ENCODE data around the gene HPCAL1.

The HPCAL1 gene

DNA sequence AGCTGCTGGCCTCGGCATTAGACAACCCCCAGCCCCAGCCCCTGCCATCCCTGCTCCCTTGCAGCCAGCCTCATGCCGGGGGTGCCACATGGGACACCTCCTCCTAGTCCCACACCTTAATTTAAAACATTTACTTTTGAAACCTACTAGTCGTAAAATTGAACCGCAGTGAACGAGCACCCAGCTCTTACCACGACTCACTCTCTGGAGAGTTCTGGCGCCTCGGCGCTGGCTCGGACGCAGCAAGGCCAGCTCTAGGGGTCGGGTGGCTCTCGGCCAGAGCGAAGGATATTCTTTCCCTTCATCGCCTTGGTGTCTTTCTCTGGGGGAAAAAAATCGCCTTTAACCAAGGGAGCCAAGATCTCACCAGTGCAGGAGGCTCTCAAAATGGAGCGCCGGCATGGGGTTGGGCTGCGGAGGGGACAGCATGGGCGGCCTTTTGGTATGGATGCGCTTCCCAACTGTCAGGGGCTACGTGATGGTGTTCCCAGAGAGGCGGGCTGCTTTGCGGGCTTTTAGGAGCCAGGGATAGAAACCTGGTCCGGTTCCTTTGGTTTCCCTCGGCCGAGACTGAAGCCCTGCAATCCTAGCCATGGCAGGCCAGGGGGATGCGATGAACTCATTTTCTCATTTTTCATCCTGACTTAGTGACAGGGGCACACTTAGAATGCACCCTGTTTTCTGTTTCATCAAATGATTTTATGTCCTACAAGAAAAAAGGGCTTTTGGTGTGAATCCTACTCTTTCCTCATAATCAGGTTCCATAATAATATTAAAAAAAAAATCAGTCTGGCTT, 2.0 kb downstream of the HPCAL1 start:
- DNase-seq: no peak

DNA sequence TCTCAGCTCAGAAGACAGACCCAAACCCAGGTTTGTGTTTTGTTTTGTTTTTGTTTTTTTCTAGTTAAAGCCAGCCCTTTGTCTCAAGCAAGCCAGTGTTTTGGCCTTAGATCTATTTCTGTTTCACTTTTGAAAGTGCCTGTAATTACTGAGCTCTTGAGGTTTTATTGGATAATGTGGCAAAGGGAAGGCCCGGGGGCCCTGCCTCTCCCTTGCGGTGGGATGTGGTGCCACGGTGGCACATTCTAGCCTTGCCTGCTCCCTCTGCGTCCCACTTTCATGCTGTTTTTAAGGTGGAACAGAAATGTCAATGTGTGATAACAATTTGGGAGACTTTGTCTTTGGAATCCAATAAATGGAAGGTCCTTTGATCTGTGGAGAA, 2.5 kb downstream of the HPCAL1 start:
- DNase-seq: no peak

DNA sequence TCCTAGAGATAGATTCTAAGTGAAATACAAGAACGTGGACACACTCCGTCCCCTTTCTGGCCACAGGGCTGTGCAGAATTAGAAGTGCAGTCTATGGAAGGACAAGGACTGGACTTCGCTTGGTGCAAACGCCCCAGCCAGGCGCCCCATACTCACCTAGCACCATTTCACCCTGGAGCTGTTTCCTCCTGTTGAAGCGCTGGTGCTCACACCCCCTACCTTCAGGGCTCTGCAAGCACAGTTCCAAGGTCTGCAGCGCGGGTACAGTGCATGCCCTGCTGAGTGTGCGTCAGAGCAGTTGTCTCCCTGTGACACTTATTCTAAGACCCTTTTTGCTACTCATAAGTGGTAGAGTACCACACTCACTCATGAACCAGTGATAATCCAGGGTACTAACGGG, 3.0 kb downstream of the HPCAL1 start:
- DNase-seq: peak; percentile 53 to 56

DNA sequence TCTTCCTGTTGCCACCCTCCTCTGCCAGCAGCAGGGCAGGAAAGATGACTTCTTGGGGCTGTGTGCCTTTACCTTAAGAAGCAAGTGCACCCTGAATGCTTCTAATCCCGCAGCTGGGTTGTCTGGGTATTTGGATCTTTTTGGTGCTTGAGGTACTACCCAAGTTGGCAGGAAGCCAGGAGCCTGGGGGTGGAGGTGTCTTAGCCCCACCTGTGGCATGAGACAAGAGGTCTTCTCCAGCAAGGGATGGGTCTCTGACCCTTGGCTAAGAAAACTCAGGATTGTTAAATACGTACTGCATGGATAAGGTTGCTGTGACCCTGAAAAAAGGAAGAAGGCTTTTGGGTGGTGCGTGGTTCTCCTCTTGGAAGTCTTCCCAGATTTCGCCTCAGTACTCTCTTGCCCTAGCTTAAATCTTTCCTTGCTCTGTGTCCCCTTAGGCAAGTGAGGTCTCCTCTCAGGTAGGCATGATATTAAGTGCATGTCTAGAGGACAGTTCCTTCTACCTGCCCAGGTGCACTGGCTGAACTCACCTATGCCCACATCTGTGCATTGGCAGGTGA, 4.3 kb downstream of the HPCAL1 start:
- DNase-seq: no peak

DNA sequence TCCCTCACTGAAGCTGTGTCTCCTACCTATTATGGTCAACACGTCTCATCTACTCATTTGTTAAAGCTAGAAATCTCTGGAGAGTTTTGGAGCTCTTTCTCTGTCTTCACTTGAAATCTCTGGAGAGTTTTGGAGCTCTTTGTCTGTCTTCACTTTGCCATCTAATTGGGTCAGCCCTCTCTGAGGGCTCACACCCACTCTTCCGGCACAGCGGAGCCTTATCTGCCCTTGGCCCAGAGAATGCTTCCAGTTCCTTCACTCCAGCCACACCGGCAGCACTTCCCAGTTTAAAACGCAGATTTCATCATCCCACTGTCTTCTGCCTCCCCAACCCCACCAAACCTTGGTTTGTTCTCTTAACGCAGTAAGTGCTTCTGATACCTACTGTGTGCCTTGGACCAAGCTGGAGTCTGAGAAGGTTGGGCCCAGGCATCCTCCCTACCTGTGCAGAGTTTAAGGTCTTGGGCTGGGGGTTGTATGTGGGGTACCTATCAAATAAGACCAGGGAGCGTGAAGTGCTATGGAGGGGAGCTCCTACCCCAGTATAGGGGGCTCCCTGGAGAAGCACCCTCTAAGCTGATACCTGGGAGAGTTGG, 5.0 kb downstream of the HPCAL1 start:
- no peak for DNase-seq

DNA sequence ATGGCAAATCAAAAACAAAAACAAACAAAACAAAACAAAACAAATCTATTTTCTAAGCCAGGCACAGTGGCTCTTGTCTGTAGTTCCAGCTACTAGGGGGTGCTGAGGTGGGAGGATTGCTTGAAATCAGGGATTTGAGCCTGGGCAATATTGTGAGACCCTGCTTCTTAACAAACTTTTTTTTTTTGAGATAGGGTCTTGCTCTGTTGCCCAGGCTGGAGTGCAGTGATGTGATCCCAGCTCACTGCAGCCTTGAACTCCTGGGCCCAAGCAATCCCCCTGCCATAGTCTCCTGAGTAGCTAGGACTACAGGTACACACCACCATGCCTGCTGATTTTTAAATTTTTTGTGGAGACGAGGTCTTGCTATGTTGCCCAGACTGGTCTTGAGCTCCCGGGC, 6.2 kb downstream of the HPCAL1 start:
- DNase-seq: no peak

DNA sequence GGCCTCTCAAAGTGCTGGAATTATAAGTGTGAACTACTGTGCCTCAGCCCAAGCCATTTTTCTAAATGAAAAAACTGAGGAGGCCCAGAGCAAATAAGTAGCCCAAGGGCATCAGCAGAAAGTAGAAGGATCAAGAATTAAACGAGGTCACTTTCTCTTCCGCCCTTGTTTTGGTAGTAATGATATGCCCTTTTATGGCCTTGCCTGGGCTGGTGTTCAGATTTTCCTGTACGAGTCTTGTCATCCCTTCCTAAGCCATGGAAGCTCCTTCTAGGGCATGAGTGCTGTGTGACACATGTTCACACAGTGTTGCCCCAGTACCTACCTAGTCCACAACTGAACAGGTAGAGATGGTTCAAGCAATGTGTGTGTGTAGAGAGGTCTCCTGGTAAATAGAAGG, 6.6 kb downstream of the HPCAL1 start:
- DNase-seq: no peak

DNA sequence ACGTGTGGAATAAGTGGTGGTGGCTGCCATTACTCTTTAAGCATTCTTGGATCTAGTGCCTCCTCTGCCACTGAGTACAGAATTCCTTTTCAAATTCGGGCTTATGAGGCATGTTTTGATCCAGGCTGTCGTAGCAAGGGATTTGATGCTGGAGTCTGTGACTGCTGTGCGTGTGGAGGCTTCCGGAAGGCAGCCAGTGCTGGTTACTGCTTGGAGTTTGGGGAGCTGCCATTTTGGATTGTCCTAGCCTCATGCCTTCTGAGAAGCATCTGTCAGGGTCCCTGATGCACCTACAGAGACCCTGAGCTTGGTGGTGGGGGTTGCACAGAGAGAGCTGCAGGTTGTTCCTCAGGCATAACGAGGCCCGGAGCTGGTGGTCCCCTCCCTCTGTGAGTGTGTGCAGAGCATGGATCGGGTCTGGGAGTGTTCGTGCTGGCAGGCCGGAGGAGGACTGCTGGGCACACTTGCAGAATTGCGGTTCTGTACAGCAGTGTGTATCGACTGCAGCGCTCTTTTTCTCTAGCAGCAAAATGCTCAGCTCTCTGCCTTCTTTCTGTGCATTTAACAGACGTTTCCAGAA, 7.7 kb downstream of the HPCAL1 start:
- DNase-seq: no peak

DNA sequence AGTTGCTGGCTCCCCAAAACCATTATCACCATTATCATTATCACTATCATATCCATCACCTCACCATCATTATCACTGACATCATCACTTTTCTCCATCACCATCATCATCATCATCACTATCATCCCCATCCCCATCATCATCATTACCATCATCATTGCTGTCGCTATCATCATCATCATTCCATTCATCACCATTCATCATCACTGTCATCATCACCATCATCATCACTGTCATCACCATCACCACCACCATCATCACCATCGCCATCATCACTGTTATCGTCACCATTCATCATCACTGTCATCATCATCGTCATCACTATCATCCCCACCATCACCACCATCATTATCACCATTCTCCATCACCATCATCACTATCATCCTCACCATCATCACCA, 9.0 kb downstream of the HPCAL1 start:
- DNase-seq: no peak

DNA sequence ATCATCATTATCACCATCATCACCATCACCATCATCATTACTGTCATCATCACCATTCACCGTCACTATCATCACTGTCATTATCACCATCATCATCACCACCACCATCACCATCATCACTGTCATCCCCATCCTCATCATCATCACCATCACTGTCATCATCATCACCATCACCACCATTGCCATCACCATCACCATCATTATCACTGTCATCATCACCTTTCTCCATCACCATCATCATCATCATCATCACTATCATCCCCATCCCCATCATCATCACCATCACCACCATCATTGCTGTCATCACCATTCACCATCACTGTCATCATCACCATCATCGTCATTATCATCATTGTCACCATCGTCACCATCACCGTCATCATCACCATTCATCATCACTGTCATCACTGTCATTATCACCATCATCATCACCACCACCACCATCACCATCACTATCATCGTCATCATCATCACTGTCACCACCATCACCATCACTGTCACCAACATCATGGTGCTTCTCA, 9.8 kb downstream of the HPCAL1 start:
- no peak for DNase-seq

DNA sequence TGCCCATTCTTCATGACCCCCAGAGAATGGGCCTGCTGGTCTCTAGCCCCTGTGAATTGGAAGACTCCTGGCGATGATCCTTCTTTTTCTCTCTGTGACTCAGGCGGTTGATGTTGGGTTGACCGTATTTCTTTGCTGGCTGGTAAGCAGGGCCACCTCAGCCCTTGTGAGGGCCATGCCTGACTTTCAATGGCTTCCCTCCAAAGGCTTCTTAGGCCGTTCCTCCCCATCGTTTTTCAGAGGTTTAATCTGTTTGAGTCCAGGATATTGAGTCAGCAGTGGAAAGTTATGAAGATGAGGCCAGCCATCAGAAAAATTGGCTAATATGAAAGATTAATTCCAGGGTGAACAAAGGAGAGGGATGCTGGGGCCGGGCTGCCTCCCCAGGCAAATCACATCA, 13.6 kb downstream of the HPCAL1 start:
- DNase-seq: no peak

DNA sequence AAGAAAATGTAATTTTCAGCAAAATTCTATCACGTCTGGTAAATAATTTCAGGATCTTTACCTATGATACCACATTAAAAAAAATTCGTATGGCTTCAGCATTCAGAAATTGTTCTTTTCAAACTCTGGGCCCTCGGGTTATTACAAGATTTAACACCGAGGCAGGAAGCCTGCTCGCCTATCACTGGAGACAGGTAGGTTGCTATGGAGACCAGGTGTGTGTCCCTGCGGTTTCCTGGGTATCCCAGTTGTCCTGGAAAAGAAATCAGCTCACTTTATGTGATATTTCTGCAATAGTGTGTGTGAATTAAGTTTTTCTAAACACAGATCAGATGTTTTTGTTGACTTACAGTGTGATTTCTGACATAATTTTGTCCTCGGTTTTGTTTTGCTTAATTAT, 14.2 kb downstream of the HPCAL1 start:
- no peak for DNase-seq

DNA sequence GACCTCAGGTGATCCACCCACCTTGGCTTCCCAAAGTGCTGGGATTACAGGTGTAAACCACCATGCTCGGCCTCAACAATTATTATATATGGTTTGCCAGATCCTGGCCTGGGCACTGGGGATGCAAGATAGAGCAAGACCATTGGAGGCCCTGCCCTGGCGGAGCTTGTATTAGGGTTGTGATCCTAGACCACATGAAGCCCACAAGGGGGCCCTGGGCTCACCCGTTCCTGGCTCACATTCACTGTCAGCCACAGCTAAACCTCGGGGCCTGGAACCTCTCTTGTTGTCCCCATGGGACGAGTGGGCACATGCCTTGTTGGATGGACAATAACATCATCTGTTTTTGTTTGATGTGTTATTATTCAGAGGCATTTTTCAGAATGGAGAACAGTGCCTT, 14.9 kb downstream of the HPCAL1 start:
- no peak for DNase-seq

DNA sequence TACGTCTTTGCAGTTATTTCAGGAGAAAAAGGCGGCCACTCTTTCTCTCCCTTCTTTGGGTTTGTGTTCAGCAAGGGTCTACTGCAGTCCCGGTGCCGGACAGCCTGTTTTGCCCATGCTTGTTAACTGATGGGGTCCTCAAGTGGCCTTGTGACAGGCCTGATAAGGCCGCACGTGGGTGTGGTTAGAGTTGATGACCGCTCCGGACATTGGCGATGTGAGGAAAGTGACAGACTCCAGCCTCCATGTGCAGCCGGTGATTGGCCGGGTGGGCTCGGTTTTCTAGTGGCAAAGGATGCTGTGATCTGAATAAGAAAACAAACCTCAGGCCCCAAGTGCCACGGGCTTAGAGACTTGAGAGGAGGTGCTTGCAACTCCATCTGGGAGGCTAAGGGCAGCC, 15.6 kb downstream of the HPCAL1 start:
- no peak for DNase-seq

DNA sequence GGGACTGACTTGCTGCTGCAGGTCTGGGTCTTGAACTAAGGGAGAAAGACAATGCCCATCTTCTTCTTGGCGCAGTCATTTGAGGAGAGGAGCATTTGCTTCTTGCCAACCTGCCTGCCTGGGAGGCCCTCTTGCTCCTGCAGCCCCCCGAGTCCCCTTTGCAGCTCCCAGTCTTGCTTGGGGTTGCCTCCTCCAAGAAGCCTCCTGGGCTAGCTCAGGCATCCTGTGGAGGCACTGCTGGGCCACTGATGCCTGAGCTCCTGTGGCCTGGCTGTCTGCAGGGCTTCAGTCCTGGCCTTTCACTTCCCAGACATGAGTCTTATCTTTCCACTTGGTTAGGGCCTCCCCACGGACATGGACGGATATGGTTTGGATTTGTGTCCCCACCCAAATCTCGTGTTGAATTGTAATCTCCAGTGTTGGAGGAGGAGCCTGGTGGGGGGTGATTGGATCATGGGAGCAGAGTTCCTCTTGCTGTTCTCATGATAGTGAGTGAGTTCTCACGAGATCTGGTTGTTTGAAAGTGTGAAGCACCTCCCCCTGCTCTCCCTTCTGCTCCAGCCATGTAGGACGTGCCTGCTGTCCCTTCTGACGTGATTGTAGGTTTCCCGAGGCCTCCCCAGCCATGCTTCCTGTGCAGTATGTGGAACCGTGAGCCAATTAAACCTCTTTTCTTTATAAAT, 17.3 kb downstream of the HPCAL1 start:
- DNase-seq: no peak

DNA sequence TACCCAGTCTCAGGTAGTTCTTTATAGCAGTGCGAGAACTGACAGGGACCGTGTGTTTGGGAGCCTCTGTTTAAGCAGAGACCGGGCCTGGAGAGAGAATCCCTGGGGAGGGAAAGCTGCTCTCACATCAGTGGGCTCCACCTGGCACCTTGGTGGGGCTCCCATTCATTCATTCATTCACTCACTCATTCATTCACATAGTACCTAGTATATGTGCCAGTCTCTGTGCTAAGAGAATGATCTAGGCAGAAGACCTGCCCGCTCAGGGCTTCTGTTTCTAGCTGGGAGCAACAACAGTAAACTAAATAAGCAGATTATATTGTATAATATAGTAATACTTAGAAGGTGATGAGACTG, 17.8 kb downstream of the HPCAL1 start:
- no peak for DNase-seq

DNA sequence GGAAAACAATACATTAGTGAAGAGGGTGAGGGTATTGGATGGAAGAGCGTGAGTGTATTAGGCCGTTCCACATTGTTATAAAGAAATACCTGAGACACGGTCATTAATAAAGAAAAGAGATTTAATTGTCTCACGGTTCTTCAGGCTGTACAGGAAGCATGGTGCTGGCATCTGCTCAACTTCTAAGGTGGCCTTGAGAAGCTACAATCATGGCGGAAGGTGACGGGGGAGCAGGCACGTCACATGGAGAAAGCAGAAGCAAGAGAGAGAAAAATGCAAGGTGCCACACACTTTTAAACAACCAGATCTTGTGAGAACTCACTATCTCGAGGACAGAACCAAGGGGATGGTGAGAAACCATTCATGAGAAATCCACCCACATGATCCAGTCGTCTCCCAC, 18.2 kb downstream of the HPCAL1 start:
- no peak for DNase-seq

DNA sequence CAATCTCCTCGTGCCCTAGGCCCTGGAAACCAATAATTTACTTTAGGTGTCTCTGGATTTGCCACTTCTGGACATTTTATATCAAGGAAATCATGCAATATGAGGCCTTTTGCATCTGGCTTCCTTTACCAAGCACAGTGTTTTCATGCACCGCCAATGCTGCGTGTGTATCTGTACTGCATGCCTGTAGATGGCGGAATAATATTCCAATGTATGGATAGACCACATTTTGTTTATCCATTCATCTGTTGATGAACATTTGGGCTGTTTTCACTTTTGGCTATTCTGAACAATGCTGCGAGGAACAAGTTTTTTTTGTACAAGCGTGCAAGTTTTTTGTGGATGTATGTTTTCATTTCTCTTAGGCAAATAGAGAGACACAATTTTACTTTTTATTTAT, 18.9 kb downstream of the HPCAL1 start:
- no peak for DNase-seq

DNA sequence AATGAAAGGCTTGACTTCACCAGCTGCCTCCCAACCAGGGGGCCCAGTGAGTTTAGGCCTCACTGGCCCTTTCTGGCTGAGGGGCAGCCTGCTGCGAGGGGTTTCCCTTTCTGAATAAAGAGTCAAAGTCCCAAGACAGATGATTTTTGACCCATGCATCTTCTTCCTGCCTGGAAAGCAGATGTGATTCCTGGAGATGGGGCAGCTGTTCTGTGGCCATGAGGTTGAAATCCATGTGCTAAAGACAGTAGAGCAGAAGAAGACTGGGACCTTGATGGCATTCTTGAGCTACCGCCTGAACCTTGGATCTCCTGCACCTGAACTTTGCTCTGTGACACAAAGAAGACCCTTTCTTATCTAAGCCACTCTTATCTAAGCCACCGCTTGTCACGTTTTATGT, 19.8 kb downstream of the HPCAL1 start:
- no peak for DNase-seq

DNA sequence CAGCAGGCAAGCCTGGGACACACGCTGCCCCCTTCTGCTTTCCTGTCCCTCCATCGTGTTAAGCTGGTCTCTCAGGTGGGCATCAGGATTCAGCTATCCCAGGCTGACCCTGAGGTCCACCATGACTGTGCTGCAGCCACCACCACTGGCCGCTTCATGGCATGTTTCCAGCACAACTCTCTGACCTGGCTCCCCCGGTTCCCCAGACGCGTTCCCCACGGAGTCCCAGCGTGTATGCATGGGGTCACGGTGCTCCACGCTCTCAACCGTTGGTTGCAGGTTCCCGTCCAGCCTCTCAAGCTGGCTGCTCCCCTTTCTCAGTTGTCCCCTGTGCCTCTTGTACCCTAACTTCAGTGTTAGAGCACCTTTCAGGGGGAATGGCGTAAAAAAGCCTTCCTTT, 20.3 kb downstream of the HPCAL1 start:
- DNase-seq: no peak

DNA sequence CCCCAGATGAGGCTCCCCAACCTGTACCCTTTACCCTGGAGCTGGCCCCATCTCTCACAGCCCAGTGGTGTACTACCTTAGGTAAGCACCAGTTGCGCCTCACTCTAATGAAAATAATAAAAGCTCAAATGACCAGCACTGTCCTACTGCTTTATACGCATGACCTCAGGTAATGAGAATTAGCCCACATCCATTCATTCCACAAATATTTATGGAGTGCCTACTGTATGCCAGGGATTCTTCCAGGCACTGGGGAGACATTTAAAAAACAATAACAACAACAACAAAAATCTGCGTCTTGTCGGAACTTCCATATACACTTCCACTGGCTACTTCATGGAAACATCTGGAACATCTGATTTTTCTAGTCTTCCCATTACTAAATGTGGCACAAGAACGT, 20.8 kb downstream of the HPCAL1 start:
- DNase-seq: no peak

DNA sequence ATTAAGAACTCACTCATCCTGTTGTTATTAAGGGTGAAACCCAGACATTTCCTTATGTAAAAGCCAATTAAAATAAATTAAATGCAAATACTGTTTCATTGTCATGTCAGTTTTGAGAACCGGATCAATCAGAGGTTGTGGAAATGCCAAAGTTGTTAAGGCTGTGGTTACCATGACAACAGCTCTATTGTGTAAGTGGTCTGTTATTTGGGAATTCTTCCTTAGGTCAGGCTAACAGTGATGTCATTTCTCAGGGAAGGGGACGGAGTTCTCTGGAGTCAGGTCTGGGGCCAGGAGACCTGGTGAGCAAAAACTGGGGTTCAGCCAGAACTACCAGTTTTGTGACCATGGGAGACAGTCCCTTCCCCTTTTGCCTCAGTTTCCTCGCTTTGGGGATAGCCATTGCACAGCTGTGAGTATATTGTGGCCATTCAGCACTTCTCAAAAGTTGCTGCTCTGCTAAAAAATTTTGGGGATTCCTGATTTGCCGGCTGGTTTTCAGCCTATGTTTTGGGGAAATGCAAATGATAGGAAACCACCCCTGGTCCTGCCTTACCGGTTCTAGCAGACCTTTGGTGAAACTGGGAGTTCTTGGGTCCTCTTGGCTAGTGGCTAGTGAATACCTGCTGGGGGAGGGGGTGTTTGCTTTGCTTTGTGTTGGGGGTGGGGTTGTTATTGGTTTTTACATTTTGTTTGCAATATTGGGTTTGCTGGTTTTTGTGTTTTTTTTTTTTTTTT, 21.6 kb downstream of the HPCAL1 start:
- DNase-seq: no peak
